ENCODE measurements around the gene HES1. TPM values are rescaled to one million over a fixed set of nuclear protein-coding genes. Genes with fewer than 3 reads are reported as not detected.

Gene HES1
- total RNA-seq, result 1 to 10 TPM in 3 of 5 experiments, not detected in 2; 3.9 to 4.2 (median 4.2) TPM
- polyA plus RNA-seq, result not detected
- total RNA-seq, result 1.5 reads per million, percentile 4 among the genes with 10 or more reads in this experiment

GRCh38 chr3:194135806-194136518, at the start of gene HES1:
TSS of gene HES1 (plus strand) at chr3:194136148. CDS start at chr3:194136381, 233 bp downstream.
- Mint-ChIP-seq H3K4me1 (peaks cover 41 to 64% (median 53%) of the 10 kb centered on the region in 7 donors), H3K27me3 (peaks cover 0 to 77% (median 36%) of the 10 kb centered on the region in 5 donors), H3K36me3 (peaks cover 0 to 10% (median 0%) of the 10 kb centered on the region in 5 donors), H3K27ac (peak within 1 kb of the TSS; percentile 15 to 94 (median 91)), H3K9me3 (peaks cover 0 to 3% (median 0%) of the 10 kb centered on the region in 11 donors), H3K4me3 (peak within 1 kb of the TSS; percentile 84 to 93 (median 90))
- peak in 6 of 9 donors; percentile 29 to 59 (median 37) for DNase-seq
- Histone ChIP-seq H3K27ac (ENCODE audit: low read depth, low read length) (peak within 1 kb of the TSS; percentile 5), H3K27me3 (ENCODE audit: control insufficient read depth in 2 of 2, insufficient read depth in 2 of 2, low read length in 2 of 2) (peaks cover 6 to 15% of the 10 kb centered on the region in 2 donors), H3K4me3 (ENCODE audit: low read length) (peak within 1 kb of the TSS; percentile 66), H3K9me3 (ENCODE audit: control insufficient read depth in 2 of 3, low read length in 3 of 3) (no peaks in the 10 kb centered on the region), H3K36me3 (ENCODE audit: control insufficient read depth in 2 of 3, insufficient read depth in 3 of 3, low read length in 3 of 3) (no peaks in the 10 kb centered on the region), H3K4me1 (ENCODE audit: control insufficient read depth in 2 of 2, insufficient read depth in 2 of 2, low read length in 2 of 2) (peaks cover 25 to 41% of the 10 kb centered on the region in 2 donors)
- intact Hi-C loops (cut with micrococcal nuclease), result loop anchor here (1.0 to 10.0 kb wide), 17 partner anchors 33 to 1241 kb away; partner anchors contain the start of genes OPA1 (in 2 of the 2), ATP13A3 (in 1 of the 2) and FAM43A (in 1 of the 2)
- ChIA-PET CTCF (interaction anchor here (0.8 to 3.9 kb wide), 4 partner anchors 76 to 473 kb away, joined by 4 to 12 read pairs (median 6); no protein-coding TSS in a partner anchor), POLR2A (interaction anchor here (1.4 to 1.6 kb wide), 2 partner anchors 180 to 262 kb away, joined by 3 read pairs; no protein-coding TSS in a partner anchor)
- ATAC-seq, result peak; percentile 26

- Mint-ChIP-seq H3K9me3 (no peaks in the 10 kb centered on the region), H3K27ac (no peak overlapping the region), H3K4me1 (peaks cover 0 to 28% (median 6%) of the 10 kb centered on the region in 7 donors), H3K27me3 (peaks cover 0 to 37% (median 0%) of the 10 kb centered on the region in 5 donors), H3K36me3 (no peaks in the 10 kb centered on the region), H3K4me3 (no peak overlapping the region)
- no peak for ATAC-seq
- POLR2A ChIA-PET, result no interaction called here
- Histone ChIP-seq H3K9me3 (ENCODE audit: control insufficient read depth in 2 of 3, low read length in 3 of 3) (no peaks in the 10 kb centered on the region), H3K4me1 (ENCODE audit: control insufficient read depth in 2 of 2, insufficient read depth in 2 of 2, low read length in 2 of 2) (no peaks in the 10 kb centered on the region), H3K27ac (ENCODE audit: low read depth, low read length) (no peak overlapping the region), H3K4me3 (ENCODE audit: low read length) (no peak overlapping the region), H3K27me3 (ENCODE audit: control insufficient read depth in 2 of 2, insufficient read depth in 2 of 2, low read length in 2 of 2) (no peaks in the 10 kb centered on the region), H3K36me3 (ENCODE audit: control insufficient read depth in 2 of 3, insufficient read depth in 3 of 3, low read length in 3 of 3) (no peaks in the 10 kb centered on the region)
- CTCF ChIA-PET, result interaction anchor here (0.6 kb wide), 1 partner anchor 117 kb away, joined by 3 read pairs; no protein-coding TSS in a partner anchor
- intact Hi-C loops (cut with micrococcal nuclease), result no loop called here
- no peak for DNase-seq
Observed at GRCh38 chr3:194086388-194087075, 49.4 kb upstream of the HES1 start.

GRCh38 chr3:194087280-194087679, 48.7 kb upstream of the HES1 start:
- Mint-ChIP-seq H3K36me3 (no peaks in the 10 kb centered on the region), H3K4me1 (peaks cover 0 to 28% (median 6%) of the 10 kb centered on the region in 7 donors), H3K4me3 (no peak overlapping the region), H3K27ac (no peak overlapping the region), H3K9me3 (no peaks in the 10 kb centered on the region), H3K27me3 (peaks cover 0 to 33% (median 0%) of the 10 kb centered on the region in 5 donors)
- ATAC-seq (no peak), DNase-seq (no peak)
- Histone ChIP-seq H3K27ac (ENCODE audit: low read depth, low read length) (no peak overlapping the region), H3K4me3 (ENCODE audit: low read length) (no peak overlapping the region), H3K9me3 (ENCODE audit: control insufficient read depth in 2 of 3, low read length in 3 of 3) (no peaks in the 10 kb centered on the region), H3K27me3 (ENCODE audit: control insufficient read depth in 2 of 2, insufficient read depth in 2 of 2, low read length in 2 of 2) (no peaks in the 10 kb centered on the region), H3K36me3 (ENCODE audit: control insufficient read depth in 2 of 3, insufficient read depth in 3 of 3, low read length in 3 of 3) (no peaks in the 10 kb centered on the region), H3K4me1 (ENCODE audit: control insufficient read depth in 2 of 2, insufficient read depth in 2 of 2, low read length in 2 of 2) (no peaks in the 10 kb centered on the region)
- intact Hi-C loops (cut with micrococcal nuclease), result no loop called here
- CTCF ChIA-PET, result no interaction called here
- POLR2A ChIA-PET, result no interaction called here

GRCh38 chr3:194087995-194088855, 47.7 kb upstream of the HES1 start:
- Mint-ChIP-seq H3K27me3 (peaks cover 0 to 27% (median 0%) of the 10 kb centered on the region in 5 donors), H3K4me3 (no peak overlapping the region), H3K27ac (peak overlapping the region in 1 of 9 donors; percentile 52), H3K9me3 (no peaks in the 10 kb centered on the region), H3K36me3 (no peaks in the 10 kb centered on the region), H3K4me1 (peaks cover 0 to 28% (median 6%) of the 10 kb centered on the region in 7 donors)
- ChIA-PET CTCF (no interaction called here), POLR2A (no interaction called here)
- Histone ChIP-seq H3K36me3 (ENCODE audit: control insufficient read depth in 2 of 3, insufficient read depth in 3 of 3, low read length in 3 of 3) (no peaks in the 10 kb centered on the region), H3K4me3 (ENCODE audit: low read length) (no peak overlapping the region), H3K9me3 (ENCODE audit: control insufficient read depth in 2 of 3, low read length in 3 of 3) (no peaks in the 10 kb centered on the region), H3K4me1 (ENCODE audit: control insufficient read depth in 2 of 2, insufficient read depth in 2 of 2, low read length in 2 of 2) (no peaks in the 10 kb centered on the region), H3K27ac (ENCODE audit: low read depth, low read length) (no peak overlapping the region), H3K27me3 (ENCODE audit: control insufficient read depth in 2 of 2, insufficient read depth in 2 of 2, low read length in 2 of 2) (no peaks in the 10 kb centered on the region)
- intact Hi-C loops (cut with micrococcal nuclease), result no loop called here
- no peak for DNase-seq
- ATAC-seq, result no peak

GRCh38 chr3:194089357-194090177, 46.4 kb upstream of the HES1 start:
- DNase-seq (peak in 2 of 9 donors; percentile 18 to 46), ATAC-seq (peak; percentile 92)
- peaks cover 0 to 17% (median 0%) of the 10 kb centered on the region in 5 donors for H3K27me3 Mint-ChIP-seq

More at GRCh38 chr3:194089357-194090177, 46.4 kb upstream of the HES1 start:
- no peaks in the 10 kb centered on the region for H3K36me3 ChIP-seq (ENCODE audit: control insufficient read depth in 2 of 3, insufficient read depth in 3 of 3, low read length in 3 of 3)
- no peaks in the 10 kb centered on the region for H3K27me3 ChIP-seq (ENCODE audit: control insufficient read depth in 2 of 2, insufficient read depth in 2 of 2, low read length in 2 of 2)
- no peak overlapping the region for H3K27ac ChIP-seq (ENCODE audit: low read depth, low read length)
- H3K36me3 Mint-ChIP-seq, result no peaks in the 10 kb centered on the region
- H3K9me3 ChIP-seq (ENCODE audit: control insufficient read depth in 2 of 3, low read length in 3 of 3), result no peaks in the 10 kb centered on the region
- peak overlapping the region in 1 of 10 donors; percentile 2 for H3K4me3 Mint-ChIP-seq
- H3K4me1 ChIP-seq (ENCODE audit: control insufficient read depth in 2 of 2, insufficient read depth in 2 of 2, low read length in 2 of 2), result no peaks in the 10 kb centered on the region
- H3K9me3 Mint-ChIP-seq, result no peaks in the 10 kb centered on the region
- H3K27ac Mint-ChIP-seq, result peak overlapping the region in 1 of 9 donors; percentile 73
- H3K4me1 Mint-ChIP-seq, result peaks cover 0 to 20% (median 0%) of the 10 kb centered on the region in 7 donors
- intact Hi-C loops (cut with micrococcal nuclease), result no loop called here
- POLR2A ChIA-PET, result no interaction called here
- CTCF ChIA-PET, result interaction anchor here (0.6 kb wide), 1 partner anchor 451 kb away, joined by 5 read pairs; no protein-coding TSS in a partner anchor
- no peak overlapping the region for H3K4me3 ChIP-seq (ENCODE audit: low read length)
